Measurements from ENCODE around the gene ARL16.

GRCh38 chr17:81695211-81695610 lies 11.6 kb upstream of the ARL16 start:
- TF ChIP-seq KDM5A (IDR thresholded peaks at IDR 0.05) (no peak), CTCF (IDR thresholded peaks at IDR 0.05) (no peak), POLR2AphosphoS2 (conservative IDR thresholded peaks at IDR 0.05; ENCODE audit: low read length) (no peak), ELK1 (IDR thresholded peaks at IDR 0.05; ENCODE audit: low read depth, low read length) (no peak), KDM1A (IDR thresholded peaks at IDR 0.05; ENCODE audit: low read depth) (no peak)
- TF ChIP-seq, protein P1, sequence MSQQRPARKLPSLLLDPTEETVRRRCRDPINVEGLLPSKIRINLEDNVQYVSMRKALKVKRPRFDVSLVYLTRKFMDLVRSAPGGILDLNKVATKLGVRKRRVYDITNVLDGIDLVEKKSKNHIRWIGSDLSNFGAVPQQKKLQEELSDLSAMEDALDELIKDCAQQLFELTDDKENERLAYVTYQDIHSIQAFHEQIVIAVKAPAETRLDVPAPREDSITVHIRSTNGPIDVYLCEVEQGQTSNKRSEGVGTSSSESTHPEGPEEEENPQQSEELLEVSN (IDR thresholded peaks at IDR 0.05; ENCODE audit: borderline replicate concordance, low read depth), result no peak
